Uterus (tissue), 4 donors: ENCODE measurements around the gene C19orf47. TPM values are rescaled to one million over a fixed set of nuclear protein-coding genes. Genes with fewer than 3 reads are reported as not detected.
A peak's percentile ranks its signal among the peaks of the same experiment; 100 is the strongest.

Experiments used
- DNase-seq, 2 donors: peaks; one replicate each; pipeline ENCODE4 v3.0.0-alpha.2; 2019 to 2020
- H3K27ac ChIP-seq, 2 donors: fragments of 200-600 bp; sonication (generic); 1 replicate in 1 of 2; 2 replicates in 1 of 2; pipeline ENCODE4 v1.5.1; 2016 to 2018
- H3K27me3 ChIP-seq, 2 donors: fragments of 200-600 bp; sonication (generic); one replicate each; pipeline ENCODE4 v1.5.1; 2018 to 2019; ENCODE audit warnings: control low read depth in 1 of 2
- H3K36me3 ChIP-seq, 2 donors: fragments of 200-600 bp; sonication (generic); one replicate each; pipeline ENCODE4 v1.5.1; 2019; ENCODE audit warnings: control low read depth in 1 of 2
- H3K4me1 ChIP-seq, 2 donors: fragments of 200-600 bp; sonication (generic); one replicate each; pipeline ENCODE4 v1.5.1; 2018 to 2019; ENCODE audit warnings: control low read depth in 1 of 2
- H3K4me3 ChIP-seq, 2 donors: fragments of 200-600 bp; sonication (generic); 1 replicate in 1 of 2; 2 replicates in 1 of 2; pipeline ENCODE4 v1.5.1; 2018 to 2019; ENCODE audit warnings: mild to moderate bottlenecking in 1 of 2
- H3K9me3 ChIP-seq, 2 donors: fragments of 200-600 bp; sonication (generic); one replicate each; pipeline ENCODE4 v1.5.1; 2019; ENCODE audit warnings: control low read depth in 1 of 2
- CTCF ChIP-seq, 4 experiments: fragments of 200-600 bp in 2 of 4; fragments of 450-650 bp in 2 of 4; sonication (generic) in 2 of 4; IDR thresholded peaks; one replicate each; pipeline ENCODE4 v1.5.1; 2016 to 2019; ENCODE audit warnings: antibody characterized with exemption in 4 of 4, mild to moderate bottlenecking in 2 of 4, moderate library complexity in 1 of 4
- POLR2A ChIP-seq, 2 donors: fragments of 450-650 bp; IDR thresholded peaks; one replicate each; pipeline ENCODE4 v1.6.1; 2016; ENCODE audit warnings: antibody characterized with exemption in 2 of 2, mild to moderate bottlenecking in 1 of 2, moderate library complexity in 1 of 2
- intact Hi-C: fragments of 100-400 bp; cut with DNase I; formaldehyde crosslinking; loops from one replicate; pipeline ENCODE4 v1.15.1; 2023; ENCODE audit warnings: low total_unique reads
- total RNA-seq, 4 donors: library from RNA; depleted of rRNA in 3 of 4; stranded (reverse); fragments of >200 nt in 3 of 4; gene quantifications; one replicate each; pipeline versions ENCODE4 v1.1.0 to v1.2.4, GENCODE V29; 2014 to 2023
- donor health status: DM: yes; HTN: yes; CAD: no.

C19orf47 gene
- total RNA-seq = 10 to 100 TPM in 2 of 4 donors, 1 to 10 TPM in 2; 7.1 to 21.2 (median 13.3) TPM

- no peaks in the 10 kb centered on the region for H3K27me3 ChIP-seq
- H3K27ac ChIP-seq = peak within 1 kb of the TSS; percentile 75 to 80
- intact Hi-C loops = no loop called here
- peak; percentile 81 to 84 for TF ChIP-seq POLR2A (IDR thresholded peaks at IDR 0.05)
- TF ChIP-seq CTCF (IDR thresholded peaks at IDR 0.05) = peak in 2 of 4 experiments; percentile 36 to 41
- H3K9me3 ChIP-seq = no peaks in the 10 kb centered on the region
- H3K36me3 ChIP-seq = no peaks in the 10 kb centered on the region
- peak within 1 kb of the TSS; percentile 55 to 76 for H3K4me3 ChIP-seq
- H3K4me1 ChIP-seq = peaks cover 0 to 5% of the 10 kb centered on the region in 2 donors
- DNase-seq = peak; percentile 99
These were observed at the start of gene C19orf47, which contains the start of gene PLD3 for GRCh38 chr19:40348125-40348913. C19orf47 (minus strand) TSS chr19:40348397; CDS start chr19:40341857, 6,540 bp downstream. PLD3 (plus strand) TSS chr19:40348695; CDS start chr19:40366484, 17,789 bp downstream.

DNA sequence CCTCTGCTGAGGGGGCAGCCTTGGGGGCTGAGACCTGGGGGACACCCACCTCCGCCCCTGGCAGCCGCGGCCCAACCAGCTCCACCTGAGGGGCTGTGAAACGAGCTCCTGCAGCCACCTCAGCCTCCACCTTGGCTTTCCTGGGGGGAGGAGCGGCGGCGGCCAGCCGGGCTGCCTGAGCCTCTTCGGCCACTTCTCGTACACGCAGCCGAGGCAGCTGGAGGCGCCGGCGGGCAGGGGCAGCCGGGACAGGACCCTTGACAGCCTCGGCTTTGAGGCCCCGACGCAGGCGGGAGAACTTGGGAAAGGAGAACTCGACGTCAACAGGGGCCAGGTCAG lies 49.3 kb upstream of the C19orf47 start:
- DNase-seq = no peak
- no peak for TF ChIP-seq POLR2A (IDR thresholded peaks at IDR 0.05)
- no peak for TF ChIP-seq CTCF (IDR thresholded peaks at IDR 0.05)
- no peaks in the 10 kb centered on the region for H3K27me3 ChIP-seq
- no peak overlapping the region for H3K4me3 ChIP-seq
- no peak overlapping the region for H3K27ac ChIP-seq
- no peaks in the 10 kb centered on the region for H3K4me1 ChIP-seq
- H3K36me3 ChIP-seq = no peaks in the 10 kb centered on the region
- H3K9me3 ChIP-seq = no peaks in the 10 kb centered on the region
- intact Hi-C loops = no loop called here

GRCh38 chr19:40396886-40397567 lies 48.8 kb upstream of the C19orf47 start:
- TF ChIP-seq CTCF (IDR thresholded peaks at IDR 0.05) (no peak), POLR2A (IDR thresholded peaks at IDR 0.05) (no peak)
- no peak for DNase-seq
- no peaks in the 10 kb centered on the region for H3K4me1 ChIP-seq
- H3K9me3 ChIP-seq = no peaks in the 10 kb centered on the region
- H3K27me3 ChIP-seq = no peaks in the 10 kb centered on the region
- intact Hi-C loops = no loop called here
- no peak overlapping the region for H3K4me3 ChIP-seq
- H3K27ac ChIP-seq = no peak overlapping the region
- no peaks in the 10 kb centered on the region for H3K36me3 ChIP-seq

DNA sequence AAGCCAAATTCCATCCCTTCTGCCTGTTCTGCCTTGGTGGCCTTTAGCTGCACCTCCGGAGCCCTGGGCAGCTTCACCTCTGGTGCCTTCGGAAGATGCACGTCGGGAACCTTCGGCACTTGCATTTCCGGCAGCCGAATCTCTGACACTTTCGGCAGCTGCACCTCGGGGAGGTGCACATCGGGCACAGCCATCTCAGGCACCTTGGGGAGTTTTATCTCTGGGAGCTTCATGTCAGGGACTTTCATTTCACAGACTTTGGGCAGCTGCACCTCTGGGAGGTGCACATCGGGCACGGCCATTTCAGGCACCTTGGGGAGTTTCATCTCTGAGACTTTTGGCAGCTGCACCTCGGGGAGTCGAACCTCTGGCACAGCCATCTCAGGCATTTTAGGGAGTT lies 47.8 kb upstream of the C19orf47 start:
- H3K9me3 ChIP-seq = no peaks in the 10 kb centered on the region

More for the DNA sequence above, 47.8 kb upstream of the C19orf47 start:
- no peaks in the 10 kb centered on the region for H3K27me3 ChIP-seq
- no peak overlapping the region for H3K27ac ChIP-seq
- intact Hi-C loops = no loop called here
- TF ChIP-seq CTCF (IDR thresholded peaks at IDR 0.05) = no peak
- no peak overlapping the region for H3K4me3 ChIP-seq
- H3K4me1 ChIP-seq = no peaks in the 10 kb centered on the region
- no peak for DNase-seq
- H3K36me3 ChIP-seq = no peaks in the 10 kb centered on the region
